ENCODE measurements around the gene HDAC11. TPM values are rescaled to one million over a fixed set of nuclear protein-coding genes. Genes with fewer than 3 reads are reported as not detected.

The HDAC11 gene
- total and polyA plus RNA-seq, 4 donors = 2.5 to 9.0 (median 3.2) TPM

DNA sequence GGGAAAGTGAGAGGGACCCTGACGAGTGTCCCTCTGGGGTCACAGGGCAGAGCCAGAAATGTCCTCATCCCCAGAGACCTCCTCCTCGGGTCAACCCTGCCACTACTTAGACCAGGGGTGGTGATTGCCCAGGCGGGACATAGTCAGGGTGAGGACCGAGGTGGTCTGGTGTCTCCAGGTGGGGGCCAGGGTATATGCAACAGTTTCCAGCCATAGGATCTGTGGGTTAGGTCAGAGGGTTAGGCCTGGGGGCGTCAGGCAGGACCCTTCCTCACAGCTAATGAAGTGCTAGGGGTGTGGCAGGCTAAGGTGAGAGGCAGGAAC, 46.5 kb downstream of the HDAC11 start:
- Histone ChIP-seq H3K27ac (ENCODE audit: low read depth in 1 of 2, low read length in 2 of 2) (no peak overlapping the region), H3K4me3 (ENCODE audit: low read depth in 1 of 3, low read length in 3 of 3) (no peak overlapping the region), H3K27me3 (ENCODE audit: control insufficient read depth in 4 of 4, insufficient read depth in 4 of 4, low read length in 3 of 4) (peaks cover 2 to 16% (median 3%) of the 10 kb centered on the region in 4 donors), H3K9me3 (ENCODE audit: control insufficient read depth in 4 of 4, low read length in 3 of 4) (no peaks in the 10 kb centered on the region), H3K4me1 (ENCODE audit: control insufficient read depth in 4 of 4, insufficient read depth in 4 of 4, low read length in 3 of 4) (peaks cover 0 to 5% (median 3%) of the 10 kb centered on the region in 4 donors), H3K9ac (ENCODE audit: low read depth in 1 of 2, low read length in 2 of 2) (no peak overlapping the region), H3K36me3 (ENCODE audit: control insufficient read depth in 4 of 4, insufficient read depth in 3 of 4, low read depth in 1 of 4, low read length in 3 of 4) (no peaks in the 10 kb centered on the region)
- WGBS = 78% methylated on average over 5 of the region's 5 CpGs
- TF ChIP-seq HNF4G (IDR thresholded peaks at IDR 0.05) = no peak
- TF ChIP-seq FOXA2 (IDR thresholded peaks at IDR 0.05) = no peak
- TF ChIP-seq RXRA (IDR thresholded peaks at IDR 0.05) = no peak
- no peak for TF ChIP-seq FOXA1 (IDR thresholded peaks at IDR 0.05)
- no peak for TF ChIP-seq HNF4A (conservative IDR thresholded peaks at IDR 0.05)
- no peak for TF ChIP-seq NR2F2 (IDR thresholded peaks at IDR 0.05)
- TF ChIP-seq SP1 (IDR thresholded peaks at IDR 0.05) = no peak
- TF ChIP-seq, protein P1, sequence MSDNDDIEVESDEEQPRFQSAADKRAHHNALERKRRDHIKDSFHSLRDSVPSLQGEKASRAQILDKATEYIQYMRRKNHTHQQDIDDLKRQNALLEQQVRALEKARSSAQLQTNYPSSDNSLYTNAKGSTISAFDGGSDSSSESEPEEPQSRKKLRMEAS (IDR thresholded peaks at IDR 0.05) = no peak
- no peak for TF ChIP-seq EGR1 (IDR thresholded peaks at IDR 0.05; ENCODE audit: low read depth in 2 of 2)
- no peak for TF ChIP-seq JUND (IDR thresholded peaks at IDR 0.05)
- no peak for TF ChIP-seq YY1 (IDR thresholded peaks at IDR 0.05)
- TF ChIP-seq, protein P2, sequence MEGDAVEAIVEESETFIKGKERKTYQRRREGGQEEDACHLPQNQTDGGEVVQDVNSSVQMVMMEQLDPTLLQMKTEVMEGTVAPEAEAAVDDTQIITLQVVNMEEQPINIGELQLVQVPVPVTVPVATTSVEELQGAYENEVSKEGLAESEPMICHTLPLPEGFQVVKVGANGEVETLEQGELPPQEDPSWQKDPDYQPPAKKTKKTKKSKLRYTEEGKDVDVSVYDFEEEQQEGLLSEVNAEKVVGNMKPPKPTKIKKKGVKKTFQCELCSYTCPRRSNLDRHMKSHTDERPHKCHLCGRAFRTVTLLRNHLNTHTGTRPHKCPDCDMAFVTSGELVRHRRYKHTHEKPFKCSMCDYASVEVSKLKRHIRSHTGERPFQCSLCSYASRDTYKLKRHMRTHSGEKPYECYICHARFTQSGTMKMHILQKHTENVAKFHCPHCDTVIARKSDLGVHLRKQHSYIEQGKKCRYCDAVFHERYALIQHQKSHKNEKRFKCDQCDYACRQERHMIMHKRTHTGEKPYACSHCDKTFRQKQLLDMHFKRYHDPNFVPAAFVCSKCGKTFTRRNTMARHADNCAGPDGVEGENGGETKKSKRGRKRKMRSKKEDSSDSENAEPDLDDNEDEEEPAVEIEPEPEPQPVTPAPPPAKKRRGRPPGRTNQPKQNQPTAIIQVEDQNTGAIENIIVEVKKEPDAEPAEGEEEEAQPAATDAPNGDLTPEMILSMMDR (IDR thresholded peaks at IDR 0.05; ENCODE audit: low read depth, low read length, missing input control) = no peak
- TF ChIP-seq, protein P3, sequence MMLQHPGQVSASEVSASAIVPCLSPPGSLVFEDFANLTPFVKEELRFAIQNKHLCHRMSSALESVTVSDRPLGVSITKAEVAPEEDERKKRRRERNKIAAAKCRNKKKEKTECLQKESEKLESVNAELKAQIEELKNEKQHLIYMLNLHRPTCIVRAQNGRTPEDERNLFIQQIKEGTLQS (IDR thresholded peaks at IDR 0.05) = no peak
- TF ChIP-seq TAF1 (conservative IDR thresholded peaks at IDR 0.05) = no peak
- TF ChIP-seq, protein P4, sequence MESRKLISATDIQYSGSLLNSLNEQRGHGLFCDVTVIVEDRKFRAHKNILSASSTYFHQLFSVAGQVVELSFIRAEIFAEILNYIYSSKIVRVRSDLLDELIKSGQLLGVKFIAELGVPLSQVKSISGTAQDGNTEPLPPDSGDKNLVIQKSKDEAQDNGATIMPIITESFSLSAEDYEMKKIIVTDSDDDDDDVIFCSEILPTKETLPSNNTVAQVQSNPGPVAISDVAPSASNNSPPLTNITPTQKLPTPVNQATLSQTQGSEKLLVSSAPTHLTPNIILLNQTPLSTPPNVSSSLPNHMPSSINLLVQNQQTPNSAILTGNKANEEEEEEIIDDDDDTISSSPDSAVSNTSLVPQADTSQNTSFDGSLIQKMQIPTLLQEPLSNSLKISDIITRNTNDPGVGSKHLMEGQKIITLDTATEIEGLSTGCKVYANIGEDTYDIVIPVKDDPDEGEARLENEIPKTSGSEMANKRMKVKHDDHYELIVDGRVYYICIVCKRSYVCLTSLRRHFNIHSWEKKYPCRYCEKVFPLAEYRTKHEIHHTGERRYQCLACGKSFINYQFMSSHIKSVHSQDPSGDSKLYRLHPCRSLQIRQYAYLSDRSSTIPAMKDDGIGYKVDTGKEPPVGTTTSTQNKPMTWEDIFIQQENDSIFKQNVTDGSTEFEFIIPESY (IDR thresholded peaks at IDR 0.05) = no peak
- TF ChIP-seq, protein P5, sequence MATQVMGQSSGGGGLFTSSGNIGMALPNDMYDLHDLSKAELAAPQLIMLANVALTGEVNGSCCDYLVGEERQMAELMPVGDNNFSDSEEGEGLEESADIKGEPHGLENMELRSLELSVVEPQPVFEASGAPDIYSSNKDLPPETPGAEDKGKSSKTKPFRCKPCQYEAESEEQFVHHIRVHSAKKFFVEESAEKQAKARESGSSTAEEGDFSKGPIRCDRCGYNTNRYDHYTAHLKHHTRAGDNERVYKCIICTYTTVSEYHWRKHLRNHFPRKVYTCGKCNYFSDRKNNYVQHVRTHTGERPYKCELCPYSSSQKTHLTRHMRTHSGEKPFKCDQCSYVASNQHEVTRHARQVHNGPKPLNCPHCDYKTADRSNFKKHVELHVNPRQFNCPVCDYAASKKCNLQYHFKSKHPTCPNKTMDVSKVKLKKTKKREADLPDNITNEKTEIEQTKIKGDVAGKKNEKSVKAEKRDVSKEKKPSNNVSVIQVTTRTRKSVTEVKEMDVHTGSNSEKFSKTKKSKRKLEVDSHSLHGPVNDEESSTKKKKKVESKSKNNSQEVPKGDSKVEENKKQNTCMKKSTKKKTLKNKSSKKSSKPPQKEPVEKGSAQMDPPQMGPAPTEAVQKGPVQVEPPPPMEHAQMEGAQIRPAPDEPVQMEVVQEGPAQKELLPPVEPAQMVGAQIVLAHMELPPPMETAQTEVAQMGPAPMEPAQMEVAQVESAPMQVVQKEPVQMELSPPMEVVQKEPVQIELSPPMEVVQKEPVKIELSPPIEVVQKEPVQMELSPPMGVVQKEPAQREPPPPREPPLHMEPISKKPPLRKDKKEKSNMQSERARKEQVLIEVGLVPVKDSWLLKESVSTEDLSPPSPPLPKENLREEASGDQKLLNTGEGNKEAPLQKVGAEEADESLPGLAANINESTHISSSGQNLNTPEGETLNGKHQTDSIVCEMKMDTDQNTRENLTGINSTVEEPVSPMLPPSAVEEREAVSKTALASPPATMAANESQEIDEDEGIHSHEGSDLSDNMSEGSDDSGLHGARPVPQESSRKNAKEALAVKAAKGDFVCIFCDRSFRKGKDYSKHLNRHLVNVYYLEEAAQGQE (IDR thresholded peaks at IDR 0.05) = no peak
- TF ChIP-seq RAD21 (IDR thresholded peaks at IDR 0.05) = no peak
- TF ChIP-seq GABPA (IDR thresholded peaks at IDR 0.05 in 1 of 2, conservative IDR thresholded peaks at IDR 0.05 in 1 of 2) = no peak
- no peak for DNase-seq (ENCODE audit: low spot score)
